Transverse colon (tissue), 3 donors: ENCODE results near the gene RIMS3.

ENCODE experiments used
- EP300 ChIP-seq: sonication (generic); formaldehyde crosslinking; IDR thresholded peaks from one replicate; pipeline ENCODE4 v1.6.1; 2017; ENCODE audit warnings: antibody characterized with exemption, low read depth
- POLR2A ChIP-seq: fragments of 450-650 bp; IDR thresholded peaks from one replicate; pipeline ENCODE4 v1.6.1; 2016; ENCODE audit warnings: antibody characterized with exemption, mild to moderate bottlenecking, moderate library complexity
- POLR2AphosphoS5 ChIP-seq, 3 donors: sonication (generic); formaldehyde crosslinking; IDR thresholded peaks; one replicate each; pipeline ENCODE4 v1.6.1; 2016; ENCODE audit warnings: antibody characterized with exemption in 3 of 3

DNA sequence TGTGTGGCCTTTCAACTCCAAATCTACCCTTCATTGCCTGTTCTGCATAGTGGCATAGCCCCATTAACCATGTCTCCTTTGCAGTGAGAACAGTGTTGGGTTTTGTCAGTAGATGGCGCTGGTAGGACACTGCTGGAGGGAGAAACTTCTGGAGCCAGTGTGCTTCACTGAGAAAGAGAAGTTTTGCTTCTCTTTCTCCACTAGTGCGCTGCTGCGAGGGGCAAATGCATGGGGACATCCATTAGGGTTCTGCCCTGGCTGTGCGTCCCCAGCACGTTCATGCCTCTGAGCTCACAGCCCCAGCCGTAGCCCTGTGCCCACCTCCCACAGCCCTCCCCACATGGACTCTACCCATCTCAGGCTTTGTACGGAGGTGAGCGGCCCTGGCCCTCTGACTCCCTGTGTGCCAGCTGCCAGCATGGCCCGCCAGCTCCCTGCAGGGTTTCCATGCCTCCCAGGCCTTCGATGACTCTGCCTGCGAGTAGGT is 53.1 kb downstream of the RIMS3 start:
- TF ChIP-seq EP300 = no peak
- TF ChIP-seq POLR2AphosphoS5 (IDR thresholded peaks at IDR 0.05) = no peak
- no peak for TF ChIP-seq POLR2A
